Stimulated activated naive CD4-positive, alpha-beta T cell (primary cell): Measurements from ENCODE around the gene ADPRHL1.

Source experiments
- DNase-seq, 6 experiments: peaks; one replicate each; lab custom pipeline; 2025; lab: John Stamatoyannopoulos, UW

ADPRHL1 gene

GRCh38 chr13:113417008-113417751 lies 36.1 kb downstream of the ADPRHL1 start:
- DNase-seq, result no peak

- DNase-seq, result no peak
These were observed 37.5 kb downstream of the ADPRHL1 start for GRCh38 chr13:113415825-113416224.

- DNase-seq, result no peak
These were observed 38.3 kb downstream of the ADPRHL1 start for GRCh38 chr13:113415032-113415431.

- DNase-seq, result no peak
These were observed 39.0 kb downstream of the ADPRHL1 start for GRCh38 chr13:113414335-113414734.

- DNase-seq, result no peak
These were observed 39.4 kb downstream of the ADPRHL1 start for GRCh38 chr13:113413898-113414282.

- DNase-seq, result no peak
These were observed 40.0 kb downstream of the ADPRHL1 start for GRCh38 chr13:113413178-113413897.

- no peak for DNase-seq
These were observed 40.8 kb downstream of the ADPRHL1 start for GRCh38 chr13:113412440-113412839.

- no peak for DNase-seq
These were observed 41.9 kb downstream of the ADPRHL1 start for GRCh38 chr13:113411216-113412023.

GRCh38 chr13:113410472-113411201 lies 42.7 kb downstream of the ADPRHL1 start:
- DNase-seq, result no peak

- DNase-seq, result no peak
These were observed 44.7 kb downstream of the ADPRHL1 start for GRCh38 chr13:113408562-113408961.

- no peak for DNase-seq
These were observed 45.5 kb downstream of the ADPRHL1 start for GRCh38 chr13:113407531-113408393.

GRCh38 chr13:113407103-113407530 lies 46.2 kb downstream of the ADPRHL1 start:
- DNase-seq, result no peak

GRCh38 chr13:113406321-113407102 lies 46.8 kb downstream of the ADPRHL1 start:
- no peak for DNase-seq

- DNase-seq, result no peak
These were observed 47.6 kb downstream of the ADPRHL1 start for GRCh38 chr13:113405481-113406300.

GRCh38 chr13:113404723-113405471 lies 48.4 kb downstream of the ADPRHL1 start:
- no peak for DNase-seq

GRCh38 chr13:113404366-113404722 lies 48.9 kb downstream of the ADPRHL1 start:
- no peak for DNase-seq

GRCh38 chr13:113403255-113404104 lies 49.8 kb downstream of the ADPRHL1 start:
- no peak for DNase-seq
